Caco-2 (cell line): ENCODE data around the gene REV3L. TPM values are rescaled to one million over a fixed set of nuclear protein-coding genes. Genes with fewer than 3 reads are reported as not detected.

Experiments used
- BruUV-seq: library from RNA; stranded (reverse); fragments of 400-500 nt; replicated peaks from 2 replicates; lab custom pipeline; 2021; lab: Mats Ljungman, UMichigan
- CTCF ChIA-PET: fragments of 300-600 bp; sonication (Branson Sonifier 250); formaldehyde crosslinking; loops from one replicate; lab custom pipeline; 2022; ENCODE audit warnings: antibody characterized with exemption; lab: Charles Lee
- POLR2A ChIA-PET: fragments of 300-600 bp; sonication (Branson Sonifier 250); formaldehyde crosslinking; loops from one replicate; lab custom pipeline; 2022; ENCODE audit warnings: antibody characterized with exemption; lab: Charles Lee
- DNase-seq, 2 experiments: peaks; one replicate each; pipeline versions ENCODE4 v3.0.0 to v3.0.0-alpha.2; 2020 to 2022
- H3K27me3 ChIP-seq: replicated peaks from 2 replicates; pipeline ENCODE4 v1.6.0; 2011; ENCODE audit warnings: low read length; ENCODE audit not compliant: control insufficient read depth, insufficient read depth
- H3K36me3 ChIP-seq: 2 replicates; pipeline ENCODE4 v1.5.1; 2011; ENCODE audit warnings: low read length; ENCODE audit not compliant: control insufficient read depth, insufficient read depth
- H3K4me1 ChIP-seq: fragments of 250-450 bp; sonication (Bioruptor Pico); 2 replicates; pipeline ENCODE4 v1.5.1; 2020; ENCODE audit warnings: mild to moderate bottlenecking
- H3K4me3 ChIP-seq: 2 replicates; pipeline ENCODE4 v1.5.1; 2011; ENCODE audit warnings: low read depth, mild to moderate bottlenecking, control low read depth, low read length
- H3K9me3 ChIP-seq: fragments of 250-450 bp; sonication (Bioruptor Pico); 2 replicates; pipeline ENCODE4 v1.5.1; 2020; ENCODE audit warnings: mild to moderate bottlenecking, moderate library complexity
- H3K27ac Mint-ChIP-seq: one replicate; pipeline ENCODE4 v1.8.0; 2022; ENCODE audit warnings: mixed read lengths; ENCODE audit not compliant: unreplicated experiment
- H3K27me3 Mint-ChIP-seq: one replicate; pipeline ENCODE4 v1.8.0; 2022; ENCODE audit warnings: mixed read lengths; ENCODE audit not compliant: insufficient read depth, unreplicated experiment
- H3K36me3 Mint-ChIP-seq: one replicate; pipeline ENCODE4 v1.8.0; 2022; ENCODE audit warnings: mild to moderate bottlenecking, mixed read lengths; ENCODE audit not compliant: insufficient read depth, unreplicated experiment
- H3K4me1 Mint-ChIP-seq: one replicate; pipeline ENCODE4 v1.8.0; 2022; ENCODE audit warnings: low read depth, mixed read lengths; ENCODE audit not compliant: unreplicated experiment
- H3K4me3 Mint-ChIP-seq: one replicate; pipeline ENCODE4 v1.8.0; 2022; ENCODE audit warnings: mild to moderate bottlenecking, moderate library complexity, mixed read lengths; ENCODE audit not compliant: unreplicated experiment
- H3K9me3 Mint-ChIP-seq: one replicate; pipeline ENCODE4 v1.8.0; 2022; ENCODE audit warnings: mixed read lengths; ENCODE audit not compliant: unreplicated experiment
- CTCF ChIP-seq, 2 experiments: fragments of 200-600 bp in 1 of 2; IDR thresholded peaks; 1 replicate in 1 of 2; 2 replicates in 1 of 2; pipeline versions ENCODE4 v1.5.1 to v1.8.0; 2011 to 2022; ENCODE audit warnings: antibody characterized with exemption in 1 of 2, control low read depth in 1 of 2, inconsistent platforms in 1 of 2, low read depth in 1 of 2, low read length in 1 of 2, mild to moderate bottlenecking in 1 of 2, moderate library complexity in 1 of 2; ENCODE audit not compliant: insufficient read depth in 1 of 2, severe bottlenecking in 1 of 2, unreplicated experiment in 1 of 2
- intact Hi-C: fragments of 100-400 bp; cut with micrococcal nuclease; formaldehyde crosslinking; loops from one replicate; pipeline ENCODE4 v1.10.0; 2022; ENCODE audit not compliant: unreplicated experiment
- total RNA-seq: library from RNA; stranded (reverse); gene quantifications from 2 replicates; pipeline ENCODE4 v1.2.3, GENCODE V29; 2022

Gene REV3L
- total RNA-seq, 1 experiment from 2014 or later, result 22.2 TPM

- no TSS peak for BruUV-seq
- Mint-ChIP-seq H3K27ac (no peak overlapping the region), H3K9me3 (peaks cover 17% of the 10 kb centered on the region), H3K4me1 (no peaks in the 10 kb centered on the region), H3K36me3 (peaks cover 6% of the 10 kb centered on the region), H3K4me3 (no peak overlapping the region), H3K27me3 (no peaks in the 10 kb centered on the region)
- TF ChIP-seq CTCF (IDR thresholded peaks at IDR 0.05; ENCODE audit: insufficient read depth in 1 of 2, low read depth in 1 of 2, low read length in 1 of 2, severe bottlenecking in 1 of 2, unreplicated experiment in 1 of 2), result no peak
- DNase-seq, result no peak
- CTCF ChIA-PET, result no interaction called here
- H3K4me1 ChIP-seq, result no peaks in the 10 kb centered on the region
- POLR2A ChIA-PET, result no interaction called here
- no peaks in the 10 kb centered on the region for H3K27me3 ChIP-seq
- intact Hi-C loops, result no loop called here
- peaks cover 11% of the 10 kb centered on the region for H3K9me3 ChIP-seq
- H3K4me3 ChIP-seq, result no peak overlapping the region
- no peaks in the 10 kb centered on the region for H3K36me3 ChIP-seq
Measured at GRCh38 chr6:111428811-111429210, 54.2 kb downstream of the REV3L start.

GRCh38 chr6:111427341-111428116 is 55.5 kb downstream of the REV3L start:
- ChIA-PET CTCF (no interaction called here), POLR2A (no interaction called here)
- Histone ChIP-seq H3K4me3 (no peak overlapping the region), H3K36me3 (no peaks in the 10 kb centered on the region), H3K27me3 (no peaks in the 10 kb centered on the region), H3K9me3 (peaks cover 11% of the 10 kb centered on the region), H3K4me1 (no peaks in the 10 kb centered on the region)
- no peaks in the 10 kb centered on the region for H3K27me3 Mint-ChIP-seq
- peaks cover 17% of the 10 kb centered on the region for H3K9me3 Mint-ChIP-seq
- H3K4me3 Mint-ChIP-seq, result no peak overlapping the region
- TF ChIP-seq CTCF (IDR thresholded peaks at IDR 0.05; ENCODE audit: insufficient read depth in 1 of 2, low read depth in 1 of 2, low read length in 1 of 2, severe bottlenecking in 1 of 2, unreplicated experiment in 1 of 2), result no peak
- H3K36me3 Mint-ChIP-seq, result peaks cover 6% of the 10 kb centered on the region
- no peak for DNase-seq
- H3K27ac Mint-ChIP-seq, result no peak overlapping the region
- BruUV-seq, result no TSS peak
- peaks cover 6% of the 10 kb centered on the region for H3K4me1 Mint-ChIP-seq
- intact Hi-C loops, result no loop called here

- H3K27ac Mint-ChIP-seq, result no peak overlapping the region
- BruUV-seq, result no TSS peak
- no peak for TF ChIP-seq CTCF (IDR thresholded peaks at IDR 0.05; ENCODE audit: insufficient read depth in 1 of 2, low read depth in 1 of 2, low read length in 1 of 2, severe bottlenecking in 1 of 2, unreplicated experiment in 1 of 2)
- no peaks in the 10 kb centered on the region for H3K27me3 Mint-ChIP-seq
- H3K9me3 Mint-ChIP-seq, result peaks cover 17% of the 10 kb centered on the region
- DNase-seq, result no peak
- no peak overlapping the region for H3K4me3 Mint-ChIP-seq
- intact Hi-C loops, result no loop called here
- Histone ChIP-seq H3K9me3 (peaks cover 9% of the 10 kb centered on the region), H3K27me3 (no peaks in the 10 kb centered on the region), H3K36me3 (no peaks in the 10 kb centered on the region), H3K4me1 (no peaks in the 10 kb centered on the region), H3K4me3 (no peak overlapping the region)
- ChIA-PET CTCF (interaction anchor here (1.7 kb wide), 1 partner anchor 54 kb away, joined by 7 read pairs; no protein-coding TSS in a partner anchor), POLR2A (no interaction called here)
- no peaks in the 10 kb centered on the region for H3K36me3 Mint-ChIP-seq
- H3K4me1 Mint-ChIP-seq, result peaks cover 6% of the 10 kb centered on the region
Measured at GRCh38 chr6:111423960-111424846, 58.8 kb downstream of the REV3L start.
